GM19193 (cell line): ENCODE data around the gene HSP90AA1.

Experiments
- POLR2A ChIP-seq: IDR thresholded peaks from 4 replicates; pipeline ENCODE4 v1.6.1; 2011; ENCODE audit not compliant: insufficient read depth, insufficient read length; ENCODE audit errors: extremely low read depth

The HSP90AA1 gene

DNA sequence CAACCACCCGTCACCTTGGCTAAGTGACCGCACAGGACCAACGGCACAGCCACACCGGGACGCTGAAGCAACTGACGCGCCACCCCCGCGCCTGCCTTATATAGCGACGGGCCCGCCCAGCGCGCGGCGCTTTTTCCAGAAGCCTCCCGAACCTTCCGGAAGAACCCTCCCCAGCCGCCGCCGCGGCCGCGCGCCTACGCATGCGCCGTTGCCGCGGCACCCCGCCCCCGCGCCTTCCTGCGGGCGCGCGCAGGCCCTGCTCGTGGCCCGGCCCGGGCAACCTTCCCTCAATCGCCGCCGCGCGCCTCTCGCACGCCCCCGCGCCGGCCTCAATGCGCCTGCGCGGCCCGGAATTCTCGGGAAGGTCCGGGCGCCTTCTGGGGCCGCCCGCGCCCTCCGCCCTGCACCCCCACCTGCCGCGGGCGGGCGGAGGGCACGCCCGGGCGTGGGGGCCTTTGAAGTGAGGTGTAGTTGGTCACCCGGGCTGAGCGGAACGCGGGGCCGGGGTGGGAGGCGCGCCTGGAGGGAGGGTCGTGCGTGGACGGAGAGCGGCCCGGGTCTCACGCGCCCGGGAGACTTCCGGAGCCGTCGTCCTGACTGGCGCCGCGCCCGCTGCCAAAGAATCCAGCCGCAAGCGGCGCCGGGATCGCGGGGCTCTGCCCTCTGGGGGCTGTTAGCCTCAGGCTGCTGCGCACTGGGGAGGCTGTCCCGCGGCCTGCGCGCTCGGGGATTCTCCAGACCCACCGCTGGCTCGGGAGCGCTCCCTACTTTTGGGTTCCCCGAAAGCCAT lies at the start of gene HSP90AA1:
HSP90AA1 (minus strand) TSS at position 73 of the 790 bp plus-strand sequence. CDS start 666 bp downstream, outside the sequence.
- peak; percentile 99 for TF ChIP-seq POLR2A

DNA sequence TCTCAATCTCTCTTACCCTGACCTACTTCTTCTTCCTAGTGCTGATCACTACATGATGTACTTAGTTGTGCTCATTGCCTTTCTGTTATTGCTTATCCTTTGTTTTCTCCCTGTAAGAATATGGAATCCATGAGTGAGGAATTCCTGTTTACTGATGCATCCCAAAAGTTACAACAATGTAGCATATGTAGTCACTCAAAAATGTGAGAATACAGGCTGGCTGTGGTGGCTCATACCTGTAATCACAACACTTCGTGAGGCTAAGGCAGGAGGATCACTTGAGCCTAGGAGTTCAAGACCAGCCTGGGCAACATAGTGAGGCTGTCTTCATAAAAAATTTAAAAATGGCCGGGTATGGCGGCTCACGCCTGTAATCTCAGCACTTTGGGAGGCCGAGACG lies 44.9 kb upstream of the HSP90AA1 start:
- TF ChIP-seq POLR2A: no peak

DNA sequence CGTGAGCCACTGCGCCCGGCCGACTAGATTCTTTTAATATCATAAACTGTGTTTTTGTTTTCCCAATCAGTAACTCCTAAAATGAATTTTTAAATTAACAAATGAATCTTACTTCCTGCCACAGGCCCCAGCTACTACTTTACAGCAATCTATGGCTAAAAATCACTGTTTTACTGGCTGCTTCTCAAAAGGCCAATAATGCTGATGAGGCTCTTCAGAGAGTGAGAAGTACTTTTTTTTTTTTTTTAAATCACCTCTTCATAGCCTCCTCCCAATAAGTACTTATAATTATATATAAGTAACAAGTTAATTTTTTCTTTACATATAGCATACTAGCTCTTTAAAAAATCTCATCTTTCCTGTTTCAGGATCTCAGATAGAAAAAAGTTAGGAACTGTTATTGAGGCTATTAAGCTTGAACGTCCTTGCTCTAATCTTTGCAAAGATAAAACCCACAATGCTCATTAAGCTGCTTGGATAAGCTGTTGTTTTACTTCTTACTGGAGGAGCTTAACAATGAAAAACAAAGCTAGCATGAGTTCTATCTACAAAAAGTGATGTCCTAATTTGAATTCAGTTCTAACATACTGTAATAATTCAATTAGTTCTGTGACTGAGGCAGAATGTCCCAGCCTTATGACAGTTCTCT lies 40.1 kb upstream of the HSP90AA1 start:
- no peak for TF ChIP-seq POLR2A

DNA sequence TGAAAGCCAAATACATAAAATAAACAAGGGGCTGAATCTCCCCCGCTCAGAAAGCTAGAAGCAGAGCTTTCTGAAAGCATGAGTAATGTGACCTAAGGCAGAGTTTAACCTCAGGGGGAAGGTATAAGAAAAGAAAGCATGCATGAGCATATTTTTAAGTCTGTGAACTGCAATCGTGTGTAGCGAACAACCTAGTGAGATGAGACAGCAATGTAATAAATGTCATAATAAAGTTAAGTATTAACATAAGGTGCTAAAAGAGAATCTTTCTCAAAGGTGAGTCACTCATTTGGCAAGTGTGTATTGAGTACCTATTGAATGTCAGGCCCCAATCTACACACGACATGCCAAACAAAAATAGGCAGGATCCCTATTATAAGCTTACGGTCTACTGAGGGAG lies 38.7 kb upstream of the HSP90AA1 start:
- TF ChIP-seq POLR2A: no peak

DNA sequence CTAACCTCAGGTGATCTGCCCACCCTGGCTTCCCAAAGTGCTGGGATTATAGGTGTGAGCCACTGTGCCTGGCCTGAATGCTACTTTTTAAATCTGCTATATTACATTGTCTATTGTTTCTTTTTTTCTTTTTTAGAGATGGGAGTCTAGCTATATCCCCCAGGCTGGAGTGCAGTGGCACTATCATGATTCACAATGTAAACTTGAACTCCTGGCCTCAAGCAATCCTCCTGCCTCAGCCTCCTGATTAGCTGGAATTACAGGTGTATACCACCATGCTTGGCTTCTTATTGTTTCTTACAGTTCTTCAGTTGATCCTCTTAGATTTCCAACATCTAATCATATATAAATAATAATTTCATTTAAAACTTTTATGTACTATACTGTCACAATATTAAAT lies 37.6 kb upstream of the HSP90AA1 start:
- no peak for TF ChIP-seq POLR2A

DNA sequence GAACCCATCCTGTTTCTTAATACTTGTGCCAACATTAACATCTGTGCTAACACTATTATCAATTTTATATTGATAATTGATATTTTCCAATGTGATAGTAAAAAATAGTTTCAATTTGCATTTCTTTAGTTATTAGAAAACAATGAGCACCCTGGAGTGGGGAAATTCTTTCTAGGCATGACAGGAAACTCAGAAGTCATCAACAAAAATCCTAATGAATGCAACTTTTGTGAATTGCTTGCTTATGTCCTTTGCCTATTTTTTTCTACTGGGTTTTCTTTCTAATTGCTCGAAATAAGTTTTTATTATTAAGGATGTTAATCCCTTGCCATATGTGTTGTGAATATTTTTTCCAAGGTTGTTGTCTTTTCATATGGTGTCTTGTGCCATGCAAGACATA lies 34.7 kb upstream of the HSP90AA1 start:
- TF ChIP-seq POLR2A: no peak

DNA sequence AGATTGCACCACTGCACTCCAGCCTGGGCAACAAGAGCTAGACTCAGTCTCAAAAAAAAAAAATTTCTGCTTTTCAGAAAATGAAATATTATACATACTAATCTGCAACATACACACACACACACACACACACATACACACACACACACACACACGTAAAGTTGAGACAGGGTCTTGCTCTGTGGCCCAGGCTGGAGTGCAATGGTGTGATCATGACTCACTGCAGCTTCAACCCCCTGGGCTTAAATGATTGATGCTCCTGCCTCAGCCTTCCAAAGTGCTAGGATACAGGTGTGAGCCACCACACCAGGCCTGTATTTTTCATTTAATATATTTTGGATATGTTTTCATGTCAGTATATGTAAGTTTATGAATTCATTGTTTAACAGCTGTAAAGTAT lies 34.0 kb upstream of the HSP90AA1 start:
- no peak for TF ChIP-seq POLR2A

DNA sequence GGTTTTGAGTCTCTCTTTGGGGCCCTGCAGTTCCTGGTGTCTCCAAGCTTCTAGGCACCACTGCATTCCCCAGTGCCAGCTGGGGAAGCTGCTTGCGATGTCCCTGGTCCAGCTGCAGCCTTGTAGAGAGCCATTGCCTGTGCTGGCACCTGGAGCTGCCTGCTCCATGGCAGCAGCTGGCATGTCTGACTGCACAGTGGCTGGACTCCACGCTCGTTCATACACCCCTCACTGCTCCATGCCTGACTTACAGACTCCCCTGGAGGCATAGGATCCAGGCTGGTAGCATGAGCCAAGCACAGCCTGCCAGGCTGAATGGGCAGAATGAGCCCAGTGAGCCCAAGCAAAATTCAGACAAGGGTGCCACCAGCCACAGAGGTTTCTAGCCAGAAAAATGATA lies 31.0 kb upstream of the HSP90AA1 start:
- no peak for TF ChIP-seq POLR2A

DNA sequence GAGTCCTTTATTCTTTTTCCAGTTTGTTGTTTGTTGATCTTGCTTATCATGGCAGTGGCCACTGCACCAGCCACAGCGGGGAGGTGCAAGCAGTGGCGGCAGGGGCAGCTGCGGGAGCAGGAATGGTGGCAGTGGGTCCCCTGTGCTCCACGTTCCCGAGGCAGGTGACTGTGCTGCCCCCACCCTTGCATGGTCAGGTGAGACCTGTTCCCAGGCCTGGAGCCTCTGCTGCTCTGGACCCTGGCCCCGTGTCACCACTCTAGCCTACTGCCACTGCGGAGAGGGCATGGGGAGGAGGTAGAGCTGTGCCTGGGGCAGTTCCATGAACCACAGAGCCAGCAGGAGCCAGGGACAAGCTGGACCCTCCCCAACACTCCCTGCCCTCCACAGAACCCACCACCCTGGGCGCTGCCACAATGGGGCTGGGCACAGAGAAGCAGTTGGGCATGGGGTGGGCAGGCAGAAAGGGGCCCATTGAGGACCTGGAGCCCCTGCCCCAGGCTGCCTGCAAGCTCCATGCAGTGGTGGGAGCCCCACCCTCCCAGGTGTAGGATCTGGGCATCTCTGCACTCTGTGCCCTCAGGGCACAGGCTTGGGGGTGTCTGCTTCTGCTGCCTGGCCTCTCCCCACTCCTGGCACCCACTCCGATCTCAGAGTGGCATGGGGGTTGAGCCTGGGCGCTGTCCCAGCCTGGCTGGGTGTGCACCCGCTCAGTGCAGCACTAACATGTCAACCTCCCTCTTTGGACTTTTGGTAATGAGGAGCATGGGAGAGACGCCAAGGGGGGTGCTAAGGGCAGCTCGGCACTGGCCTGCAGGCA lies 29.7 kb upstream of the HSP90AA1 start:
- no peak for TF ChIP-seq POLR2A

DNA sequence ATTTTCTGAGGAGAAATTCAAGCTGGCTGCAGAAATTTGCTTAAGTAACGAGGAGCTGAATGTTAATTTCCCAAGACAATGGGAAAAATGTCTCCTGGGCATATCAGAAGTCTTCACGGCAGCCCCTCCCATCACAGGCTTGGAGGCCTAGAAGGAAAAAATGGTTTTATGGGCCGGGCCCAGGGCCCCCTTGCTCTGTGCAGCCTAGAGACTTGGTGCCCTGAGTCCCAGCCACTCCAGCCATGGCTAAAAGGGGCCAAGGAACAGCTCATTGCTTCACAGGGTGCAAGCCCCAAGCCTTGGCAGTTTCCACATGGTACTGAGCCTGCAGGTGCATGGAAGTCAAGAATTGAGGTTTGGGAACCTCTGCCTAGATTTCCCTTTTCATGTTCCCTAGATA lies 24.3 kb upstream of the HSP90AA1 start:
- TF ChIP-seq POLR2A: no peak

DNA sequence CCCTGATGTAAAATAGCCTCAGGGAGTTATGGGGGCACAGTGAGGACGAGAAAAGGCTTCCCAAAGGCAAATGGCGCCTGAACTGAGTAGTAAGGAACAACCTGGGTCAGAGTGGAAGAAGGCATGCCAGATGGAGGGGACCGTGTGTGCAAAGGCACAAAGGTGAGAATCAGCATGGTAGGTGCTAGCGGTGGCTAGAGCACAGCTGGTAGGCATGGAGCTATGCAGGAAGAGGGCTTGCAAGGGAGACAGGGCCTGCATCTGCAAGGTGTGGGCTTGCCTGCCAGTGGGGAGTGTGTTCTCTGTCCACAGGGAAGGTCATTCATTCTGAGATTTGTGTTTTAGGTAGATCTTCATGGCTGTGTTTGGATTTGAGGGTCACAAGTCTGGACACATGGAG lies 18.5 kb upstream of the HSP90AA1 start:
- TF ChIP-seq POLR2A: no peak

DNA sequence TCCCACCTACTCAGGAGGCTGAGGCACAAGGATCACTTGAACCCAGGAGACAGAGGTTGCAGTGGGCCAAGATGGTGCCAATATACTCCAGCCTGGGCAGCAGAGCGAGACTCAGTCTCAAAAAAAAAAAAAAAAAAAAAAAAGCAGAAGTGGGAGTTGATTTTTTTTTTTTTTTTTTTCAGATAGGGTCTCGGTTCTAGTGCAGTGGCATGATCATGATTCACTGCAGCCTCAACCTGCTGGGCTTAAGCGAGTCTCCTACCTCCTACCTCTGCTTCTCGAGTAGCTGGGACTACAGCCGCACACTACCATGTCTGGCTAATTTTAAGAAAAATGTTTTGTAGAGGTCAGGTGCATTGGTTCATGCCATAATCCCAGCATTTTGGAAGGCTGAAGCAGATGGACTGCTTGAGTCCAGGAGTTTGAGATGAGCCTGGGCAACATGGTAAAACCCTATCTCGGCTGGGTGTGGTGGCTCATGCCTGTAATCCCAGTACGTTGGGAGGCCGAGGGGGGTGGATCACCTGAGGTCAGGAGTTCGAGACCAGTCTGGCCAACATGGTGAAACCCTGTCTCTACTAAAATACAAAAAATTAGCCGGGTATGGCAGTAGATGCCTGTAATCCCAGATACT lies 16.3 kb upstream of the HSP90AA1 start:
- TF ChIP-seq POLR2A: no peak

DNA sequence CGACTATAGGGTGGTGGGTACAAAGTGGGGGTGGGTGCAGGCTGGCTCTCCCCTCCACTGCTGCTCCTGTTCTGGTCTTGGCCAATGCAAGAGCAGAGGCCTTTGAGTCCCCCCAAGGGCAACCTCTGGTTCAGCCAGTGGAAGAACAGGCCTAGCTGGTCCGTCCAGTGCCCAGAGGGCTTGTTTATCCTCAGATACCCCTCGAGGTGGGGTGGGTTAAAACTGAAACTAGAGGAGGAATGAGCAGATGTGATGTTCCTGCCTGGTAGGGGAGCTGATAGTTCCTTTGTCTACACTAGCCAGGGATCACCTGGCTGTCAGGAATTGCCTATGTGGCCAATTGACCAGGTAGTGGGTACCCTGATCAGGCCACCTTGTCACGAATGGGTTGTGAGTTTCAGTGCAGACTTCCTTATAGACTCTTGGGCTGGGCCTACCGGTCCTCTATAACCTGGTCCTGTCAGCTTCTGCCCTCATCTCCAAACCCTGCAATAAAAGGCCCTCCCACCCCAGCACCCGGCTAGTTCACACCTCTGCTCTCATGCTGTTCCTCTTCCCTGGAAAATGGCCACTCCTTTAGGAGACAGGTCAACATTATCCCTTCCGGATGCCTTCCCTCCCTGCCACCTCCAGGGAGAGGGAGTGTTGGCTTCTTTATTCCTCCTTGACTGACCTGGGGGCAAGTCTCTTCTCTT lies 10.7 kb upstream of the HSP90AA1 start:
- no peak for TF ChIP-seq POLR2A

DNA sequence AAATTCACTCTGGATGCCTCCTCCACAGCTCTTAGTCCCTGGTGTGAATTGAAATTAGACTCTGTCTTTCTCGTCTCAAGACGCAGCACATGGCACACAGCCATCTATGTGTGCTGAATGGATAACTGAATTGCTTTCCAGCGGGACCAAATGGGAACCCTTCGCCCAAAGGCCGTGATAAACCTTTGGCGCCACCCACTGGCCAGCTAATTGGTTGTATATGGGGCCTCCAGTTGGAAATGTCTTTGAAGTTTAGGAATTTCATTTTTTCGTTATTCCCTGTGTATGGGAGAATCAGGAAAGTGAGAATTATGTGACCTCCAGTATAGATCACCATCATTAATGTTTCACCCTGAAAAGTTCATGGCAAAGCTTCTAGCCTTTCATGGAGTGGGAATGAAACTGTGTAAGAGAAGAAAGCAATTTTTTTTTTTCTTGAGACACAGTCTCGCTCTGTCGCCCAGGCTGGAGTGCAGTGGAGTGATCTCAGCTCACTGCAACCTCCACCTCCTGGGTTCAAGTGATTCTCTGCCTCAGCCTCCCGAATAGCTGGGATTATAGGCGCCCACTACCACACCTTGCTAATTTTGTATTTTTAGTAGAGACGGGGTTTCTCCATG lies 9.8 kb upstream of the HSP90AA1 start:
- no peak for TF ChIP-seq POLR2A

DNA sequence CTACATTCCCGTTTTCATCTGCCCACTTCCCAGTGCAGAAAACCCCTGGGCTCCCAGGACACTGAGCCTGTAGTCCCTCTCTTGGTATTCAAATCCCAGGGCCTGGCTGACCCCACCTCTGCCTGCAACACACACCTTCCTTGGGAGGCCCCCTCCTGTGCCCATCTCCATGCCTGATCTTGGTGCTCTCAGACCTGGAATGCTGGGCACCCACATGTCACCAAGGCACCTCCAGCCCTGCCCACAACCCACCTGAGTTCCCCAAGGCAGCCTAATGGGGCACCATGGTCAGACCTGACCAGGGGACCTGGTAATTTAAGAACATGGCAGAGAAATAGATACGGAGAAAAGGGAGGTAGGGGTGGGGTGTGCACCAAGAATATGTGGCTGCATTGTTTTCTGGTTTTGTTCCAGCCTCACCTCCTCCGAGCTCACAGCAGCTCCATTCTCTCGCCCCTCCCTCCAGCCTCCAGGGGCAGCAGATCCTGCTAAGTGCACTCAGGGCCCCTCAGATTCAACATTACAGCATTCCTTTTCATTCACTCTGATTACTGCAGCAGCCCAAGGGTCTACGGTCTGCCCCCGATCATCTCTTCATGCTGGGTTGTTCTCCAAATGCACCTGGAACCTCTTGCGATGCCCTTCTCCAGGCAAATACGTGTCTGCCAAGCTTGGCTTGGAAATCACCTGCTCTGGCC lies 9.2 kb upstream of the HSP90AA1 start:
- TF ChIP-seq POLR2A: no peak
